Hematopoietic multipotent progenitor cell treated with erythropoietin and hydrocortisone succinate and interleukin-3 and kit ligand, for 8 days (in vitro differentiated cells): ENCODE measurements around the gene PTTG2.

Source experiments
- DNase-seq: peaks from one replicate; pipeline ENCODE4 v3.0.0-alpha.2; 2015

PTTG2 gene

GRCh38 chr4:37989398-37990260 is 29.4 kb downstream of the PTTG2 start:
- DNase-seq: peak; percentile 22

- no peak for DNase-seq
Observed at GRCh38 chr4:37990731-37991245, 30.6 kb downstream of the PTTG2 start.

- no peak for DNase-seq
Observed at GRCh38 chr4:37991623-37992410, 31.6 kb downstream of the PTTG2 start.

- no peak for DNase-seq
Observed at GRCh38 chr4:37993806-37994205, 33.6 kb downstream of the PTTG2 start.

- no peak for DNase-seq
Observed at GRCh38 chr4:37994569-37994968, 34.4 kb downstream of the PTTG2 start.

- no peak for DNase-seq
Observed at GRCh38 chr4:37995299-37995821, 35.2 kb downstream of the PTTG2 start.

- no peak for DNase-seq
Observed at GRCh38 chr4:37995981-37996775, 36.0 kb downstream of the PTTG2 start.

GRCh38 chr4:37998226-37998625 is 38.0 kb downstream of the PTTG2 start:
- DNase-seq: no peak

GRCh38 chr4:37999000-37999716 is 39.0 kb downstream of the PTTG2 start:
- DNase-seq: no peak

GRCh38 chr4:37999965-38000364 is 39.8 kb downstream of the PTTG2 start:
- DNase-seq: no peak

GRCh38 chr4:38001927-38002326 is 41.7 kb downstream of the PTTG2 start:
- no peak for DNase-seq

GRCh38 chr4:38002451-38003071 is 42.4 kb downstream of the PTTG2 start:
- no peak for DNase-seq

- no peak for DNase-seq
Observed at GRCh38 chr4:38003102-38003501, 42.9 kb downstream of the PTTG2 start.

GRCh38 chr4:38003628-38004027 is 43.4 kb downstream of the PTTG2 start:
- DNase-seq: no peak

- DNase-seq: no peak
Observed at GRCh38 chr4:38004062-38004461, 43.9 kb downstream of the PTTG2 start.

GRCh38 chr4:38004887-38005286 is 44.7 kb downstream of the PTTG2 start:
- no peak for DNase-seq

GRCh38 chr4:38005637-38006036 is 45.4 kb downstream of the PTTG2 start:
- no peak for DNase-seq

GRCh38 chr4:38007645-38008044 is 47.4 kb downstream of the PTTG2 start:
- no peak for DNase-seq

- DNase-seq: no peak
Observed at GRCh38 chr4:38008571-38009021, 48.4 kb downstream of the PTTG2 start.

GRCh38 chr4:38009421-38009820 is 49.2 kb downstream of the PTTG2 start:
- DNase-seq: no peak

GRCh38 chr4:38009949-38010348 is 49.8 kb downstream of the PTTG2 start:
- no peak for DNase-seq
